Gastrocnemius medialis (tissue), 4 donors: ENCODE data around the gene TMEM217. TPM values are rescaled to one million over a fixed set of nuclear protein-coding genes. Genes with fewer than 3 reads are reported as not detected.

Source experiments
- ATAC-seq, 2 donors: fragments of 150-250 bp; one replicate each; pipeline ENCODE4 v1.9.1; 2016
- DNase-seq, 2 donors: peaks; one replicate each; pipeline ENCODE4 v3.0.0-alpha.2; 2019
- H3K27ac ChIP-seq, 4 donors: fragments of 200-600 bp; sonication (generic); 1 replicate in 1 of 4; 2 replicates in 3 of 4; pipeline ENCODE4 v1.5.1; 2016 to 2018; ENCODE audit warnings: mild to moderate bottlenecking in 2 of 4, moderate library complexity in 1 of 4
- H3K27me3 ChIP-seq, 3 donors: fragments of 200-600 bp; sonication (generic) in 2 of 3; 1 replicate in 1 of 3; 2 replicates in 2 of 3; pipeline versions ENCODE4 v1.5.1 to v1.6.0; 2016 to 2019; ENCODE audit warnings: mild to moderate bottlenecking in 1 of 3, moderate library complexity in 1 of 3
- H3K36me3 ChIP-seq, 2 donors: fragments of 200-600 bp; sonication (generic) in 1 of 2; one replicate each; pipeline ENCODE4 v1.5.1; 2017 to 2018
- H3K4me1 ChIP-seq, 2 donors: fragments of 200-600 bp; sonication (generic) in 1 of 2; one replicate each; pipeline ENCODE4 v1.5.1; 2016 to 2017; ENCODE audit warnings: mild to moderate bottlenecking in 2 of 2
- H3K4me3 ChIP-seq, 4 donors: fragments of 200-600 bp; sonication (generic) in 3 of 4; 1 replicate in 1 of 4; 2 replicates in 3 of 4; pipeline ENCODE4 v1.5.1; 2016 to 2019; ENCODE audit warnings: mild to moderate bottlenecking in 2 of 4
- H3K9me3 ChIP-seq, 3 donors: fragments of 200-600 bp; sonication (generic) in 2 of 3; 1 replicate in 1 of 3; 2 replicates in 2 of 3; pipeline ENCODE4 v1.5.1; 2016 to 2019
- CTCF ChIP-seq, 5 experiments: fragments of 450-650 bp in 3 of 5; fragments of 200-600 bp in 2 of 5; sonication (generic) in 2 of 5; IDR thresholded peaks in 4 of 5; conservative IDR thresholded peaks in 1 of 5; 1 replicate in 4 of 5; 2 replicates in 1 of 5; pipeline ENCODE4 v1.5.1; 2016 to 2019; ENCODE audit warnings: antibody characterized with exemption in 5 of 5, mild to moderate bottlenecking in 3 of 5, moderate library complexity in 3 of 5
- POLR2A ChIP-seq, 2 donors: fragments of 450-650 bp; IDR thresholded peaks; one replicate each; pipeline ENCODE4 v1.6.1; 2017; ENCODE audit warnings: antibody characterized with exemption in 2 of 2, mild to moderate bottlenecking in 2 of 2, moderate library complexity in 2 of 2
- in situ Hi-C, 4 donors: fragments of 200-750 bp; cut with MboI; loops; one replicate each; pipeline versions ENCODE4 v1.15.0 to v1.8.0; 2017; ENCODE audit warnings: low sequenced_read_pairs in 4 of 4
- intact Hi-C: fragments of 100-400 bp; cut with DNase I; formaldehyde crosslinking; loops from one replicate; pipeline ENCODE4 v1.15.1; 2023; ENCODE audit warnings: low total_unique reads
- total RNA-seq, 4 donors: library from RNA; depleted of rRNA; stranded (reverse); fragments of >200 nt; gene quantifications; one replicate each; pipeline versions ENCODE4 v1.1.0 to v1.2.3, GENCODE V29; 2016

Gene TMEM217
- total RNA-seq, 4 donors from 2014 or later, result 0.22 TPM; not detected in 3

- Histone ChIP-seq H3K27ac (peak overlapping the region; percentile 92 to 95 (median 93)), H3K9me3 (no peaks in the 10 kb centered on the region), H3K4me1 (peaks cover 13 to 27% of the 10 kb centered on the region in 2 donors), H3K27me3 (no peaks in the 10 kb centered on the region), H3K4me3 (peak overlapping the region in 2 of 4 donors; percentile 64 to 92), H3K36me3 (peaks cover 0 to 33% of the 10 kb centered on the region in 2 donors)
- DNase-seq, result no peak
- no peak for TF ChIP-seq CTCF (IDR thresholded peaks at IDR 0.05 in 4 of 5, conservative IDR thresholded peaks at IDR 0.05 in 1 of 5)
- TF ChIP-seq POLR2A (IDR thresholded peaks at IDR 0.05), result no peak
- in situ Hi-C loops (loop anchor here in 3 of 4 donors (5.0 kb wide), 2 partner anchors 41 to 121 kb away; no protein-coding TSS in a partner anchor), intact Hi-C loops (loop anchor here (1.0 to 5.0 kb wide), 3 partner anchors 122 to 286 kb away; partner anchors contain the start of gene C6orf89)
- ATAC-seq, result no peak
Measured at GRCh38 chr6:37172912-37173492, 84.9 kb downstream of the TMEM217 start.

- in situ Hi-C loops, result loop anchor here in 3 of 4 donors (5.0 kb wide), 2 partner anchors 40 to 120 kb away; no protein-coding TSS in a partner anchor
- H3K4me1 ChIP-seq, result peaks cover 13 to 27% of the 10 kb centered on the region in 2 donors
- H3K36me3 ChIP-seq, result peaks cover 0 to 33% of the 10 kb centered on the region in 2 donors
- H3K27me3 ChIP-seq, result no peaks in the 10 kb centered on the region
- no peaks in the 10 kb centered on the region for H3K9me3 ChIP-seq
- TF ChIP-seq POLR2A (IDR thresholded peaks at IDR 0.05) (peak; percentile 24 to 44), CTCF (IDR thresholded peaks at IDR 0.05 in 4 of 5, conservative IDR thresholded peaks at IDR 0.05 in 1 of 5) (peak; percentile 96 to 99 (median 98))
- H3K27ac ChIP-seq, result peak overlapping the region; percentile 92 to 95 (median 93)
- intact Hi-C loops, result loop anchor here (1.0 to 5.0 kb wide), 5 partner anchors 39 to 285 kb away; partner anchors contain the start of gene C6orf89
- peak; percentile 31 to 41 for ATAC-seq
- DNase-seq, result peak; percentile 80 to 89
- H3K4me3 ChIP-seq, result peak overlapping the region; percentile 64 to 97 (median 90)
Measured at GRCh38 chr6:37171970-37172812, 85.8 kb downstream of the TMEM217 start.

- Histone ChIP-seq H3K36me3 (peaks cover 0 to 33% of the 10 kb centered on the region in 2 donors), H3K27ac (peak overlapping the region; percentile 92 to 95 (median 93)), H3K27me3 (no peaks in the 10 kb centered on the region), H3K4me3 (peak overlapping the region; percentile 64 to 97 (median 90)), H3K9me3 (no peaks in the 10 kb centered on the region), H3K4me1 (peaks cover 13 to 27% of the 10 kb centered on the region in 2 donors)
- DNase-seq (peak; percentile 28 to 58), ATAC-seq (peak; percentile 13 to 24)
- TF ChIP-seq CTCF (IDR thresholded peaks at IDR 0.05 in 4 of 5, conservative IDR thresholded peaks at IDR 0.05 in 1 of 5) (no peak), POLR2A (IDR thresholded peaks at IDR 0.05) (peak in 1 of 2 donors; percentile 14)
- intact Hi-C loops (loop anchor here (1.0 to 5.0 kb wide), 3 partner anchors 39 to 284 kb away; partner anchors contain the start of gene C6orf89), in situ Hi-C loops (loop anchor here in 3 of 4 donors (5.0 kb wide), 2 partner anchors 39 to 119 kb away; no protein-coding TSS in a partner anchor)
Measured at GRCh38 chr6:37171201-37171969, 86.6 kb downstream of the TMEM217 start.
